Transverse colon (tissue), 3 donors: ENCODE results near the gene CMTM1.

Experiments
- EP300 ChIP-seq: sonication (generic); formaldehyde crosslinking; IDR thresholded peaks from one replicate; pipeline ENCODE4 v1.6.1; 2017; ENCODE audit warnings: antibody characterized with exemption, low read depth
- POLR2A ChIP-seq: fragments of 450-650 bp; IDR thresholded peaks from one replicate; pipeline ENCODE4 v1.6.1; 2016; ENCODE audit warnings: antibody characterized with exemption, mild to moderate bottlenecking, moderate library complexity
- TF ChIP-seq, protein P1 (sequence below), 5 experiments: fragments of 200-600 bp in 3 of 5; fragments of 450-650 bp in 2 of 5; sonication (generic) in 3 of 5; IDR thresholded peaks; 1 replicate in 2 of 5; 2 replicates in 3 of 5; pipeline ENCODE4 v1.5.1; 2016 to 2017; ENCODE audit warnings: antibody characterized with exemption in 5 of 5, inconsistent platforms in 3 of 5, mild to moderate bottlenecking in 2 of 5, moderate library complexity in 1 of 5

DNA sequence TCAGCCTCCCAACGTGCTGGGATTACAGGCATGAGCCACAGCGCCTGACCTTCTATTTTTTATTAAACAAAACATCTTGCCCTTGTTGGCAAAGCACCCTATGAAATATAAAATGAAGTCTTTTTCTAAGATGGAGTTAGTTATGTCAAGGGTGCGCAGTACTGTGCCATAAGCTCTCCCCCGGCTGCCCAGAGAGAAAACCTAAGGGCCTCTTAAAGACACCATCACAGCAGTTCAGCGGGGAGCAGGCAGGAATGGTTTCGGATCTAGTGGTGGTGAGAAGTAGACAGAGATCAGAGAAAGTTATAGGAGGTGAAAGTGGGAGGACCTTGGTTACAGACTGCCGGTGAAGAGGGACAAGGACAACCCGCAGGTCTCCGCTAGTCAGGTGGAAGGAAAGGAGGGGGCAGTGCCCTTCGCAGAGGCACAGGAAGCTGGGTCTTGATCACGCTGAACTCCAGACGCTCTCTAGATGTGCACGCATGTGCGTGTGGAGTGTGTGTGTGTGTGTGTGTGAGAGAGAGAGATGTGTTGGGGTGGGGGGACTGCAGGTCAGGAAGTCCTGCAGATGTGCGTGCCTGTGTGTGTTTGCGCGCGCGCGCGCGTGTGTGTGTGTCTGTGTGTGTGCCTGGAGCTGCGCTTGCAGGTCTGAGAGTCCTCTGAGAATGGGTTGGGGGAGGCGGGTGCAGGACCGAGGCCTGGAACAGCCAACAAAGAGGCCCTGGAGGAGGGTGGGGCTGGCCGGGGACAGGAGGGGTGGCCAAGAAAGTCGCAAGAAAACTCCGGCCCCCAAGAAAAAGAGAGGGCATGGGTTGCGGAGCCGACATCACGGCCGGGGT, 37.5 kb downstream of the CMTM1 start:
- TF ChIP-seq, protein P1, sequence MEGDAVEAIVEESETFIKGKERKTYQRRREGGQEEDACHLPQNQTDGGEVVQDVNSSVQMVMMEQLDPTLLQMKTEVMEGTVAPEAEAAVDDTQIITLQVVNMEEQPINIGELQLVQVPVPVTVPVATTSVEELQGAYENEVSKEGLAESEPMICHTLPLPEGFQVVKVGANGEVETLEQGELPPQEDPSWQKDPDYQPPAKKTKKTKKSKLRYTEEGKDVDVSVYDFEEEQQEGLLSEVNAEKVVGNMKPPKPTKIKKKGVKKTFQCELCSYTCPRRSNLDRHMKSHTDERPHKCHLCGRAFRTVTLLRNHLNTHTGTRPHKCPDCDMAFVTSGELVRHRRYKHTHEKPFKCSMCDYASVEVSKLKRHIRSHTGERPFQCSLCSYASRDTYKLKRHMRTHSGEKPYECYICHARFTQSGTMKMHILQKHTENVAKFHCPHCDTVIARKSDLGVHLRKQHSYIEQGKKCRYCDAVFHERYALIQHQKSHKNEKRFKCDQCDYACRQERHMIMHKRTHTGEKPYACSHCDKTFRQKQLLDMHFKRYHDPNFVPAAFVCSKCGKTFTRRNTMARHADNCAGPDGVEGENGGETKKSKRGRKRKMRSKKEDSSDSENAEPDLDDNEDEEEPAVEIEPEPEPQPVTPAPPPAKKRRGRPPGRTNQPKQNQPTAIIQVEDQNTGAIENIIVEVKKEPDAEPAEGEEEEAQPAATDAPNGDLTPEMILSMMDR (IDR thresholded peaks at IDR 0.05): no peak
- TF ChIP-seq POLR2A (peak; percentile 35), EP300 (no peak)
